ENCODE data around the gene CAV2.

Gene CAV2

GRCh38 chr7:116496653-116497052 lies 2.9 kb upstream of the CAV2 start:
- no peak for DNase-seq

- no peak for DNase-seq
These were observed 1.8 kb upstream of the CAV2 start for GRCh38 chr7:116497708-116498107.

DNA sequence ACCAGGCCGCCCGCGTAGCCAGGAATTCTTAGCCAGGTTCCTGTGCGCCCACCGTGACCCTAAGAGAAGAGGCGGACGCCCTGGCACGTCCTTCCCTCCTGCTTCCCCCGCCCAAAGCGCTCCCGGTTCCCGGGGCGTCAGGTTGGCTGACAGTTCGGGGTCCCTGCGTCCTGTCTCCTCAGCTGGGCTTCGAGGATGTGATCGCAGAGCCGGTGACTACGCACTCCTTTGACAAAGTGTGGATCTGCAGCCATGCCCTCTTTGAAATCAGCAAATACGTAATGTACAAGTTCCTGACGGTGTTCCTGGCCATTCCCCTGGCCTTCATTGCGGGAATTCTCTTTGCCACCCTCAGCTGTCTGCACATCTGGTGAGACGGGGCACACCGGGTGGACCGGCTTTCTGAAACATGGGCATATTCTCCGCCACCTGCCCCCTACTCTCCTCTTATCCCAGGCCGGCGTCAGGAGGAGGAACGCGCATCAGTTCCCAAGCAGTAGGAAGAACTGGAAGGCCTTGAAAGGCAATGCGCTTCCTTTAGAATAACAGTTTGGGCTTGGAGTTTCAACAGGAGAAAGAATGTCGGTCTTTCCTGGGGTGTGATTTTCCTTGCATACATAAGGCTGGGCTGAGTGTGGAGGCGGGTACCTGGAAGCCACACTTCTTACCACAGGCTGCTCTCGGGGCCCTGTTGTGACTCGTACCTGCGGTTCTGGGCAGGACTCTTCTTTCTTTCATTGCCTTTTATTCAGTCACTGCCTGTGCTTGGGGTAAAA lies 728 bp downstream of the CAV2 start:
- DNase-seq: peak; percentile 41 to 63

DNA sequence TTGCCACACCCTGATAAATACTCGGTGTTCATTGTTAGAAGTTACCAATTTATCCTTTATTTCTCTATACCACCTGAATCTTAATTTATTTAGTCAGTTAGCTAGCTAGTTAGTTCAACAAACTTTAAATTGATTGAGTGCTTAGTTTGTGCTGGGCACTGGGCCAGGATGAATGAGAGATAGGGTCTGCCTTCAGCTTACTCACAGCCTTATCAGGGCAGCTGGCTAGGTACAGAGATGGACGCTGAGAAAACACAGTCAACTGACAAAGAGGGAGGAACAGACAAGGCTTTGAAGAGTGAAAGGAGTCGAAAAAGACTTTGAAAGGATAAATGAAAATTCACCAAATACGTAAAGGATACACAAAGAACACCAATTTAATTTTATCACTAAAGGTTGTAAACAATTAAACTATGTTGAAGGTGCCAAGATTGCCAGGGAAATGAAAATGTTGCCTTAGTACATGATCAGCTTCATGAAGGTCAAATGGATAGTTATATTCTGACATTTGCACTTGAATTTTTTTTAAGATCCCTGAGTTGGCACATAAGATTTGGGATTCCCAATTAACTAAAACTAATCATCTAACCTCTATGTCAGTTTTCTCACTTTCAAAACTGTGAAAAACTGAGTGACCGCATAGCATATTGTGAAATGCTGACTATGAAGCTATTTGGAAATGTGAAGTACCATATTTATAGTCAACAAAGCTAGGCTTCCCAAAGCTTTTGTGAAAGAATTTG lies 2.1 kb downstream of the CAV2 start:
- no peak for DNase-seq

- DNase-seq: no peak
These were observed 2.9 kb downstream of the CAV2 start for GRCh38 chr7:116502201-116503096.

DNA sequence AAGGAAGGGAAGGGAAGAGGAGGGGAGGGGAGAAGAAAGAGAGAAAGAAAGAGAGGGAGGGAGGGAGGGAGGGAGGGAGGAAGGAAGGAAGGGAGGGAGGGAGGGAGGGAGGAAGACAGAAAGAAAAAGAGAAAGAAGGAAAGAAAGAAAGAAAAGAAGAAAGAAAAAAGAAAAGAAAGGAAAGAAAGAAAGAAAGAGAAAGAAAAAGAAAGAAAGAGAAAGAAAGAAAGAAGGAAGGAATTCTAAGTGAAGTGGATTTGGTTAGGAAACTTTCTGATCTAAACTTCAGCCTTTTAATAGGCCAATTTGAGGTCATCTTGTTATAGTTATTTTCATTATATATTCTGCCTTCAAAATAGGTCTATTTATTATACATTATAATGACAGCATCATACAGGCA lies 4.3 kb downstream of the CAV2 start:
- DNase-seq: no peak

GRCh38 chr7:116505278-116505677 lies 5.7 kb downstream of the CAV2 start:
- no peak for DNase-seq

- DNase-seq: no peak
These were observed 6.3 kb downstream of the CAV2 start for GRCh38 chr7:116505823-116506222.

- no peak for DNase-seq
These were observed 10.5 kb downstream of the CAV2 start for GRCh38 chr7:116509982-116510579.

GRCh38 chr7:116510795-116511194 lies 11.3 kb downstream of the CAV2 start:
- no peak for DNase-seq

DNA sequence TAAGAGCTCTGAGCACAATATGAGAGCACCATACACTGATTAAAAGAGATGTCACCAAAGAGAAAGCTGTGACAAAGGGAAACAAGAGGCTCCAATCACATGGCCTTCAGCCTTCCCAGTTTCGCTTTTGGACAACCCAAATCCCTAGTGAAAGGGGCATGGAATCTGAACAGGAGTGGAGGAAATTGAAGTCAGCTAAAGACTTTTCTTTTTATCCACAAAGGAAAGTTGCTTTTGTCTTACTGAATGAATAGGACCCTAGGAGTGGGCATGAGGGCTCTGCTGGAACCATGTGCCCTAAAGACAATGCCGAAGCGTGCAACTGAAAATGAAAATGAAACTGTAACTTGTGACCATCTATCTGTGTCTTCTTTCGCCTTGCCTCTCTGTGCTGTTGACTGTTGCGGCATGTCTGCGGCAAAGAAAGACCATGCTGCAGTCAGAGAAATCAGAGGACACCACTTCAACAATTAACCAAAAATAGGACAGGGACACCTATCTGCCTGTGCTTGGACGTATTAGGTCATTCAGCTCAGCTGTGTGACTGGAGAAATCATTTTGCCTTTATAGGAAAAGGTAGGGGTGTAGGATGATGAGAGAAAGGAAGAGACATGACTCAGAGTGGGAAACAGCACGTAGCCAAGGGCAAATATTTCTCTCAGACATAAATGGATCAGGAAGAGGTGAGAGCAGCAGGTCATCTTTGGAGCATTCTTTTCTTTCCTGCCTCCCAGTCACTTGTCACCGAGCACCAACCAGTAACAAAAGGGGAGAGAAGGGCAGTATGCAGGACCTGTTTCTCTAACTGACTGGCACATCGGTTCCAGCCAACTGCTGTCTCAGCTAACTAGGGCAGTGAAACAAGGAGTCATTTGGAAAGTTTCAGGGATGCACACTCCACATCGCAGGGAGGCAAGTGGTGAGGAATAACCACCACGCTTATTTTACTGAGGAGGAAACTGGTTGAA lies 12.3 kb downstream of the CAV2 start:
- DNase-seq: peak in 1 of 2 experiments; percentile 13

DNA sequence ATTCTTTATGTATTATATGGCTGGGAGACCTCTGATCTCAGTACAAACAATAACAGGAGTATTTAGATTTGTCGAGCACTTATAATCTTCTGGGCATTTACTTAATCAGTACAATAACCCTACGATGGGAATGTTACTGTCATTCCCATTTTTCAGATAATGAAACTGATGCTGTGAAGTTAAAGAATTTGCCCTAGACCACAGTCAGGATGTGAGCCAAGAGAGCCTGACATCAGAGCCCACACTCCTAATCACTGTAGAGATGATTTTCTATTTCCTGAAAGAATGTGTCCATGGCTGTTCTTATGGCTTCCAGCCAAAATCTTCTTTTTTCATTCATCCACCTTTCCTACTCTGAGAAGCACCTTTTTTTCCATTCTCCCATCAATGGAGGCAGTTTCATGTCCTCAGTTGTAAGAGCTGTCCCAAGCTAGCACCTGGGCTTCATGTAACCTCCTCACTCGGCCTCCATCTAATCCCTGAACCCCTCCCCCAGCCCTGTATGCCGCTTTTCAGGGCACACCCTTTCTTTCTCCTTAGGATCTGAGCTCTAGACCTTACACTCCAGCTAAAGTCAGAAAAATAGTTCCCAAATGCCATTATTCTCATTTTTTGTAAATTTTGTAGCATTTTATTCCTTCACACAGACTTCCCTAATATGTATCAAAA lies 13.1 kb downstream of the CAV2 start:
- no peak for DNase-seq

GRCh38 chr7:116515584-116515983 lies 16.0 kb downstream of the CAV2 start:
- DNase-seq: no peak

GRCh38 chr7:116516324-116516723 lies 16.8 kb downstream of the CAV2 start:
- DNase-seq: no peak

- DNase-seq: no peak
These were observed 18.1 kb downstream of the CAV2 start for GRCh38 chr7:116517626-116518025.

GRCh38 chr7:116518961-116519360 lies 19.4 kb downstream of the CAV2 start:
- no peak for DNase-seq

- no peak for DNase-seq
These were observed 21.6 kb downstream of the CAV2 start for GRCh38 chr7:116521046-116521664.

- no peak for DNase-seq
These were observed 22.7 kb downstream of the CAV2 start for GRCh38 chr7:116522247-116522646.

GRCh38 chr7:116524221-116524608 lies 24.7 kb downstream of the CAV2 start:
- DNase-seq: no peak

- DNase-seq: peak; percentile 40 to 44
These were observed 25.2 kb downstream of the CAV2 start, which contains the start of gene CAV1 for GRCh38 chr7:116524609-116525297. TSS of gene CAV1 (plus strand) at chr7:116525036. CDS start at chr7:116525063, 27 bp downstream.
